Measurements from ENCODE around the gene GPD2.

The GPD2 gene

DNA sequence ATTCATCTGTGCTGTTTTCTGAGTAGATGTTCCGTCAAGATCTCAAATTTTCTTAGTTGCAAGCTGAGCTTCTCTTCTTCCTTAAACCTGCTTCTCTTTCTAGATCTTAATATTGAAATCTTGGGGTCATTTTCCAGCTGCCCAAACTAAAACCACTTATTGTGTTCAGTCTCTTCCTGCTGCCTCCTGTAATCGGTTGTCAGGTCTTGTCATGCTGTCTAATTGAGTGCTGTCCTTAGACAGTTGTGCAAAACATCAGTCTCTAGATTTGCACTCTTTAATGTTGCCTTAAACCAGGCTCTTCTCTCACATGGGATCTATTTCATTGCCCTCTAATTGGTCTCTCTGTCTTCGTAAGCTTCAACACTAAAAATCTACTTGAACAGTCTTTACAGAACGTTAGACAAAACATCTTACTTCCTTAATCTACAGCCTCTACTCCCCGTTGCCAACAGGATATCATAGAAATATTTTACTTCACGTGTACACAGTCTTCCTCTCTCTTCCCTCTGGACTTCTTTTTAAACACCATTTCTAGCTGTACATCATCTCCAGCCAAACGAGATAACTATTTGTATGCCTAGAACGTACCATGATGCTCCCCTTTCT lies 34.9 kb downstream of the GPD2 start:
- Histone ChIP-seq H3K4me3 (ENCODE audit: low read length) (peak overlapping the region; percentile 33), H3K36me3 (ENCODE audit: control insufficient read depth, insufficient read depth, low read length) (no peaks in the 10 kb centered on the region), H3K27ac (ENCODE audit: low read depth, low read length) (peak overlapping the region; percentile 18), H3K4me1 (ENCODE audit: control insufficient read depth, insufficient read depth, low read length) (peaks cover 17% of the 10 kb centered on the region), H3K9ac (ENCODE audit: low read length) (no peak overlapping the region), H3K27me3 (ENCODE audit: control insufficient read depth, insufficient read depth, low read length) (no peaks in the 10 kb centered on the region)

DNA sequence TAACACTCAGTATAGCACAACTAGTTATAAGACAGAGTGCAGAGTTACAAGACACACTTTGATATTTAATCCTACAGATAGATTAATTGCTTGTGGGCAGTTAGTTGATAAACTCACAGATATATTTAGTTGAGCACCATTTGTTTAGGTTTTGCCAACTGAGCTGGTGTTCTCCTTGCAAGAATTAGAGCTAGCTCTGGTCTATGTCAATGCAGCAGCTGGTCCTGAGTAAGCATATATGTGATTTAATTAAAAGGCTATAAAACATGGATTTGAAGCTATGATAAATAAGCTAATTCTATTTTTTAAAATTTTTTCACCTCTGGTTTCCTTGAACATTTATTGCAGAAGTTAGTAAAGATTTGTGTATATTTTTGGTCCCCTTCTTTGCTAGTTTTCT lies 35.6 kb downstream of the GPD2 start:
- H3K4me3 ChIP-seq (ENCODE audit: low read length): no peak overlapping the region
- no peak overlapping the region for H3K9ac ChIP-seq (ENCODE audit: low read length)
- no peaks in the 10 kb centered on the region for H3K27me3 ChIP-seq (ENCODE audit: control insufficient read depth, insufficient read depth, low read length)
- H3K4me1 ChIP-seq (ENCODE audit: control insufficient read depth, insufficient read depth, low read length): peaks cover 17% of the 10 kb centered on the region
- no peaks in the 10 kb centered on the region for H3K36me3 ChIP-seq (ENCODE audit: control insufficient read depth, insufficient read depth, low read length)
- H3K27ac ChIP-seq (ENCODE audit: low read depth, low read length): peak overlapping the region; percentile 18

DNA sequence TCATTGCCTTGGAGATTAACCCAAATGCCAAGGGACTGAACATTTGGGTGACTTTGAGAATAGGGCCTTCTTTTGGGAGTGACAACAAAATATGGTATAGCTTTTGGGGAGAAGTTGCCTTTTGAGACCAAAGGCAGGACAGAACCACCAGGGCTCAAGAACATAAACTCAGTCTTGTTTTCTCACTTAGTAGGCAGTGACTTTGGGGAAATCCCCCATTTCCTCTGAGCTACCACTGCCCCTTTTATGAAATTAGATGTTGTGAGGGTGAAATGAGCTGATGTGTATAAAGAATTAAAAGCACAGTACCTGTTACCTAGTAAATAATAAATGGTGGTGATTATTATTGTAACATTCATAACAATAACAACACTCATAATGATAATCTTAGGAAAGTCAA lies 36.5 kb downstream of the GPD2 start:
- H3K27ac ChIP-seq (ENCODE audit: low read depth, low read length): no peak overlapping the region
- H3K9ac ChIP-seq (ENCODE audit: low read length): no peak overlapping the region
- no peaks in the 10 kb centered on the region for H3K36me3 ChIP-seq (ENCODE audit: control insufficient read depth, insufficient read depth, low read length)
- H3K4me1 ChIP-seq (ENCODE audit: control insufficient read depth, insufficient read depth, low read length): peaks cover 9% of the 10 kb centered on the region
- no peak overlapping the region for H3K4me3 ChIP-seq (ENCODE audit: low read length)
- no peaks in the 10 kb centered on the region for H3K27me3 ChIP-seq (ENCODE audit: control insufficient read depth, insufficient read depth, low read length)

DNA sequence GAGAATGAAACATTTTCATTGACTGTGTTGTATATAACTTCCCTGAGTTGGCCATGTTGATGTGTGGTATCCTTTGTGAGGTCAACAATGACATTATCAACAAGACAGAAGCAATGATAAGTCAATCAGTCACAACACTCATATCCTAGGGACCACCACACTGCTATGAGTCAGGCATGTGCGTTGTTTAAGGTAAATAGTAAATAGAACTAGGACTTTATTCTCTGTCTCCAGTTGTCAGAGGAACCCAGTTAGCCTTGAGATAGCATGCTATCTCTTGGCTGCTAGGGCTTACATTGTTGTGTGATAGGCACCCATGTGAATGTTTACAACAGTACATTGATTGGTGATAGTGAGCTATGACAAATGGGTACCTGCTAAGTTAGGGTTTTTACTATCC lies 37.3 kb downstream of the GPD2 start:
- no peaks in the 10 kb centered on the region for H3K27me3 ChIP-seq (ENCODE audit: control insufficient read depth, insufficient read depth, low read length)
- H3K4me3 ChIP-seq (ENCODE audit: low read length): no peak overlapping the region
- no peak overlapping the region for H3K9ac ChIP-seq (ENCODE audit: low read length)
- H3K4me1 ChIP-seq (ENCODE audit: control insufficient read depth, insufficient read depth, low read length): peaks cover 9% of the 10 kb centered on the region
- no peak overlapping the region for H3K27ac ChIP-seq (ENCODE audit: low read depth, low read length)
- no peaks in the 10 kb centered on the region for H3K36me3 ChIP-seq (ENCODE audit: control insufficient read depth, insufficient read depth, low read length)

DNA sequence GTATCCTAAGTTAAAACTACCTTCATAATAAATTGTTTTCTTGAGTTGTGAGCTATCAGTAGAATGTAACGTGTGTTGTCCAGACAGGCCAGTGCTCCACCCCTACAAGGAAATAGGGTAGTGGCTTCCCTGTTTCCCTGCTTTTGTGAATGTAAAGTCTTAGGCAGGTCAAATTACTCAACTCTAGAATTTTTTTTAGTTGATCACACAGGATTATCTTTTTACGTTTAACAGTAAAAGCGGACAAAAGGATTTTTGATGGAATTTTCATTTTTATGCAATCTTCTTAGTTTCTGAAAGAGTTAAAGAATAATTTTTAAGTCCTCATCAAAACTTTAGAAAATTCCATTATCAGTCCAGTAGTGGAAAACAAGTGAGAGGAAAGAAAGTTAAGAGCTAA lies 38.2 kb downstream of the GPD2 start:
- H3K9ac ChIP-seq (ENCODE audit: low read length): no peak overlapping the region
- H3K27me3 ChIP-seq (ENCODE audit: control insufficient read depth, insufficient read depth, low read length): no peaks in the 10 kb centered on the region
- H3K36me3 ChIP-seq (ENCODE audit: control insufficient read depth, insufficient read depth, low read length): no peaks in the 10 kb centered on the region
- peaks cover 9% of the 10 kb centered on the region for H3K4me1 ChIP-seq (ENCODE audit: control insufficient read depth, insufficient read depth, low read length)
- no peak overlapping the region for H3K4me3 ChIP-seq (ENCODE audit: low read length)
- H3K27ac ChIP-seq (ENCODE audit: low read depth, low read length): no peak overlapping the region

DNA sequence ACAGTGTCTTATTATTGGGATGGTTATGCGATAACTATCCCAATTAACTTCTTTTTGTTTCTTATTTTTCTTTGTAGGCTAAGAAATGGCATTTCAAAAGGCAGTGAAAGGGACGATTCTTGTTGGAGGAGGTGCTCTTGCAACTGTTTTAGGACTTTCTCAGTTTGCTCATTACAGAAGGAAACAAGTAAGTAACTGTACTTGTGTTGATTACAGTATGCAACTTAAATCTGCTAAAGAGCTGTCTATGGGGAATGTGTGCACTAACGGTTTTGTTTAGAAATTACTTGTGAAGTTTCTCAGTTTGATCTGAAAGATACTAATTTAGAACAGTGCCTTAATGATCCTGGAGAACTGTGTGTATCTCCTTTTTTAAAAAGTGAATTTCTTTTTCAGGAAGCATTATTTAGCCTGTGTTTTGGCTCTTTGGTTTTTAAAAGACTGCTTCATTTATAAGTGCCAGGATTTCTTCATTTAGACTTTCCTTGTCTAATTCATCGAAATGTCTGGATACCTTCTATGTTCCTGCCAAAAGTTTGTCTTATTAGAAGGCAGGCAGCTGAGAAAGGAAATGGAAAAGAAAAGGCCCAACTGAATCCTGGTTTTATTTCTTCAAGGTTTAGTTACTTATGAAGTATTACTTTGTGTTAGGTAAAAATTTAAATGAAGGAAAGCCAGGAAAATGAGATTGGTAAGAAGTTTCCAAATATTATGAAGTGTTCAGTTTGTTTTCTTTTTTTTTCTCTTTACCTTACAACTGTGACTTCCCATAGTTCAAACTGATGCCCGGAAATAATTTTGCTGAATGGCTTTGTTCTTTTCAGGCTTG lies 40.1 kb downstream of the GPD2 start:
- Histone ChIP-seq H3K27me3 (ENCODE audit: control insufficient read depth, insufficient read depth, low read length) (no peaks in the 10 kb centered on the region), H3K36me3 (ENCODE audit: control insufficient read depth, insufficient read depth, low read length) (no peaks in the 10 kb centered on the region), H3K9ac (ENCODE audit: low read length) (no peak overlapping the region), H3K4me3 (ENCODE audit: low read length) (no peak overlapping the region), H3K4me1 (ENCODE audit: control insufficient read depth, insufficient read depth, low read length) (peaks cover 5% of the 10 kb centered on the region), H3K27ac (ENCODE audit: low read depth, low read length) (peak overlapping the region; percentile 7)

DNA sequence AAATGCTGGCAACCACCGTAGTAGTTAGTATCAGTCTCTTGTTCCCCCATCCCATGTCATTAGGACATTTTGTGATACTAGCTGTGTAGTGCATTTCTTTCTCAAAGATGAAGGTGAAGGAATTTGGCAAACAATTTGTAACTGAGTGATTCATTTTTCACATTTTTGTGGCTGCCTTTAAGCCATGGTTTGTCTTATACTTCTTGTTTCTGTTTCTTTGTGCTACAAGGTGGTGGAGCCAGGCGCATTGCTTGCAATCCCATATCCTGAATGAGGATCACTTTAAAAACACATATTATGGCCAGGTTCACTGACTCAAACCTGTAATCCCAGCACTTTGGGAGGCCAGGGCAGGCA lies 40.6 kb downstream of the GPD2 start:
- no peaks in the 10 kb centered on the region for H3K27me3 ChIP-seq (ENCODE audit: control insufficient read depth, insufficient read depth, low read length)
- no peaks in the 10 kb centered on the region for H3K4me1 ChIP-seq (ENCODE audit: control insufficient read depth, insufficient read depth, low read length)
- no peak overlapping the region for H3K9ac ChIP-seq (ENCODE audit: low read length)
- H3K36me3 ChIP-seq (ENCODE audit: control insufficient read depth, insufficient read depth, low read length): no peaks in the 10 kb centered on the region
- H3K27ac ChIP-seq (ENCODE audit: low read depth, low read length): peak overlapping the region; percentile 13
- H3K4me3 ChIP-seq (ENCODE audit: low read length): no peak overlapping the region

DNA sequence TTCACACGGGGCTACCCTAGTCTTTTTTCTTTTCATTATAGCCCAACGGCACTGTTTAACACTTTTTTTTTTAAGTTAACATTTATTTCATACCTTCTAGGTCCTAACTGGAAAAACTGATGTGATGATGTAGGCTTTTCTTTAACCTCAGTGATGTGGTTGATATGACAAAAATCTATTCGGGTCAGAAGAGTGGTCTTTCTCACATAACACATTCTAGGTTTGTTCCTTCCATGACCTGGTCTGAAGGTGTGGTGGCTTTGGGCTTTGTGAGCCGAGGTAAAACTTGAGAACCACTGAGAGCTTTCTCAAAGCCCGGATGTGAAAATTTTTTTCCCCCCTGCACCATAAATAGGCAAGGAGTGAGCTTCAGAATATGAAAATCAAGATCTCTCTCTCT lies 44.2 kb downstream of the GPD2 start:
- Histone ChIP-seq H3K27ac (ENCODE audit: low read depth, low read length) (no peak overlapping the region), H3K36me3 (ENCODE audit: control insufficient read depth, insufficient read depth, low read length) (no peaks in the 10 kb centered on the region), H3K27me3 (ENCODE audit: control insufficient read depth, insufficient read depth, low read length) (no peaks in the 10 kb centered on the region), H3K4me3 (ENCODE audit: low read length) (no peak overlapping the region), H3K4me1 (ENCODE audit: control insufficient read depth, insufficient read depth, low read length) (no peaks in the 10 kb centered on the region), H3K9ac (ENCODE audit: low read length) (no peak overlapping the region)

DNA sequence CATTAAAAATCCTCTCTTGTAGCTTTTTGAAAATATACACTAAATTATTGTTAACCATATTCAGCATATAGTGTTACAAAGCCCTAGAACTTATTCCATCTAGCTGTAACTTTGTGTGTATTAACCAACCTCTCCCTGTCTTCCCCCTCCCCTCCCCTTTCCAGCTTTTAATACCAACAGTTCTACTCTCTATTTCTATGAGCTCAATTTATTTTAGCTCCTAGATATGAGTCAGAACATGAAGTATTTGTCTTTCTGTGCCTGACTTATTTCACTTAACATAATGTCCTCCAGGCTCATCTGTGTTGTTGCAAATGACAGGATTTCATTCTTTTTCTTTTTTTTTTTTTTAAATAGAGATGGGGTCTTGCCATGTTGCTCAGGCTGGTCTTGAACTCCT lies 45.1 kb downstream of the GPD2 start:
- no peaks in the 10 kb centered on the region for H3K27me3 ChIP-seq (ENCODE audit: control insufficient read depth, insufficient read depth, low read length)
- H3K4me1 ChIP-seq (ENCODE audit: control insufficient read depth, insufficient read depth, low read length): no peaks in the 10 kb centered on the region
- no peak overlapping the region for H3K27ac ChIP-seq (ENCODE audit: low read depth, low read length)
- no peak overlapping the region for H3K4me3 ChIP-seq (ENCODE audit: low read length)
- H3K36me3 ChIP-seq (ENCODE audit: control insufficient read depth, insufficient read depth, low read length): no peaks in the 10 kb centered on the region
- H3K9ac ChIP-seq (ENCODE audit: low read length): no peak overlapping the region

DNA sequence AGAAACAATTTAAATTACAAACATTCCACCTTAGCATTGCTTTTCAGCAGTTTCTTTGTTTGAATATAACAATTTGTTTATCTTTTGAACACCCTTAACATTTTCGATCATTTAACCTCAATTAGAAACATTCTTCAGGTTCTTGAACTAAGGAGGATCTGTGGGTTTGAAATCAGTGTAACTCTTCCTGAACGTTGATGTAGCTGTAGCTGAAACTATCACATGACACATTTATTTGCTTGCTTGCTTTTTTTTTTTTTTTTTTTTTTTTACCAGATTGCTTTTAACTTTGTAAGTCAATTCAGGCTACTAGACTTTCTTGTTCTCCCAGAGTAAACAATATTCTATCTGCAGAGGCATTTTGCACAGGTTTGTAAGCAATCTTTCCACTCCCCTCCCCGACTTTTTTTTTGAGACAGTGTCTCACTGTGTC lies 47.6 kb downstream of the GPD2 start:
- Histone ChIP-seq H3K27me3 (ENCODE audit: control insufficient read depth, insufficient read depth, low read length) (no peaks in the 10 kb centered on the region), H3K27ac (ENCODE audit: low read depth, low read length) (no peak overlapping the region), H3K4me3 (ENCODE audit: low read length) (no peak overlapping the region), H3K9ac (ENCODE audit: low read length) (no peak overlapping the region), H3K4me1 (ENCODE audit: control insufficient read depth, insufficient read depth, low read length) (no peaks in the 10 kb centered on the region), H3K36me3 (ENCODE audit: control insufficient read depth, insufficient read depth, low read length) (no peaks in the 10 kb centered on the region)

DNA sequence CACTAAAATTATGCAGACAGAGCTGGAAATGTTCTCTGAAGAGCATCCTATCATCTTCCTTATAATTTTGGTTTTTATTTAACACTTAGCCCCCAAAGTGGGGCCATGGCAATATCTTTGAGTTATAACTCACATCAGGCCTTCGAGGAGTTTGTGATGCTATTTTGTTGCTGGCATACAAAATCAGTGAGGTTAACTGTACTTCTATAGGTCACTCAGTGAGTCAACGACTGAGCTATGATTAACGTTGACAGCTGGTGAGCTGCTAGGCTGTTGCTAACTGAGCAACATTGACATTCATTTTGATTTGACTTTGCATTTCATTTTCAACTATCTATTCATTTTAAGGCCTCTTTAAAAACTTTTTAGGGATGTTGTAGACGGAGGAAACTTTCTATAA lies 50.0 kb downstream of the GPD2 start:
- no peak overlapping the region for H3K27ac ChIP-seq (ENCODE audit: low read depth, low read length)
- no peak overlapping the region for H3K9ac ChIP-seq (ENCODE audit: low read length)
- H3K4me1 ChIP-seq (ENCODE audit: control insufficient read depth, insufficient read depth, low read length): no peaks in the 10 kb centered on the region
- H3K27me3 ChIP-seq (ENCODE audit: control insufficient read depth, insufficient read depth, low read length): no peaks in the 10 kb centered on the region
- H3K4me3 ChIP-seq (ENCODE audit: low read length): no peak overlapping the region
- no peaks in the 10 kb centered on the region for H3K36me3 ChIP-seq (ENCODE audit: control insufficient read depth, insufficient read depth, low read length)

DNA sequence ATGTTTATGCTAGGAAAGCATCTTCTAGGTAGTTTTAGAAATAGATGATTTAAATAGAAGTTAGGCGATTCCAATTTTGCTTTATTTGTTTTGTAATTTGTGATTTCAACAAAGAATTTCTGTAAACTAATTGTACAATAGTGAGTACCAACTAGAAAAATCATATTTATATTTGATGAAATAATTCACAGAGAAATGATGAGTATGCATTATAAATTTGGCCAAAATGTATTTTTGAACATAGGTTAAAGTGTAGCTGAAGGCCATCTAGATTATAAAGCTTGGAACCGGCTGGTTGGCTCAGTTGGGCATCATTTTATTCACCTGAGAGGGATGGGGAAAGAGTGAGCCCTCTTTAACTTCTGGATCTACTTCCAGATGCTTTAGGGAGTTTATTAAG lies 50.4 kb downstream of the GPD2 start:
- Histone ChIP-seq H3K36me3 (ENCODE audit: control insufficient read depth, insufficient read depth, low read length) (no peaks in the 10 kb centered on the region), H3K9ac (ENCODE audit: low read length) (no peak overlapping the region), H3K27ac (ENCODE audit: low read depth, low read length) (no peak overlapping the region), H3K4me3 (ENCODE audit: low read length) (no peak overlapping the region), H3K4me1 (ENCODE audit: control insufficient read depth, insufficient read depth, low read length) (no peaks in the 10 kb centered on the region), H3K27me3 (ENCODE audit: control insufficient read depth, insufficient read depth, low read length) (no peaks in the 10 kb centered on the region)

DNA sequence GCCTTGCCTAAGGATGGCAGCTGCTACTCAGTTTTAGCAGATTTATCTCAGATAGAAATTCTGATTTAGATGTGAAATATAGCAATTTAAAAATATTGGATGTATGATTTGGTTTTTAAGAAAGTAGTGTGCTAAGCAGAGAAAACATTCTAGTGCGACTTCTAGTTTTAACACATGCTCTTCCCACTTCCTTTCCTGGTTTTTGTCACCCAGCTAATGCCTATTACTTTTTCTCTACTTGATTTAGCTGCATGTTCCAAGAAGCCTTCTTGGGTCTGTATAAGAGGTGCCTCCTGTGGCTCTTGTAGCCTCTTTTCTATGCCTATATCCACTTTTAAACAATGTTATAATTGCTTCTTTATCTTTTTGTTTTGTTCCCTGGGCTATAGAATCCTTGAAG lies 53.0 kb downstream of the GPD2 start:
- no peaks in the 10 kb centered on the region for H3K27me3 ChIP-seq (ENCODE audit: control insufficient read depth, insufficient read depth, low read length)
- H3K27ac ChIP-seq (ENCODE audit: low read depth, low read length): no peak overlapping the region
- H3K4me1 ChIP-seq (ENCODE audit: control insufficient read depth, insufficient read depth, low read length): no peaks in the 10 kb centered on the region
- no peak overlapping the region for H3K9ac ChIP-seq (ENCODE audit: low read length)
- no peak overlapping the region for H3K4me3 ChIP-seq (ENCODE audit: low read length)
- H3K36me3 ChIP-seq (ENCODE audit: control insufficient read depth, insufficient read depth, low read length): no peaks in the 10 kb centered on the region

Measured in rectal smooth muscle tissue (tissue), 1 donor.